ENCODE data around the gene DNAJC18.
A peak's percentile ranks its signal among the peaks of the same experiment; 100 is the strongest.
"Not testable (repeated sequence)": the region's sequence is repeated elsewhere in the genome, so short reads cannot be mapped to it uniquely, and the experiment has no call there.

The DNAJC18 gene

DNA sequence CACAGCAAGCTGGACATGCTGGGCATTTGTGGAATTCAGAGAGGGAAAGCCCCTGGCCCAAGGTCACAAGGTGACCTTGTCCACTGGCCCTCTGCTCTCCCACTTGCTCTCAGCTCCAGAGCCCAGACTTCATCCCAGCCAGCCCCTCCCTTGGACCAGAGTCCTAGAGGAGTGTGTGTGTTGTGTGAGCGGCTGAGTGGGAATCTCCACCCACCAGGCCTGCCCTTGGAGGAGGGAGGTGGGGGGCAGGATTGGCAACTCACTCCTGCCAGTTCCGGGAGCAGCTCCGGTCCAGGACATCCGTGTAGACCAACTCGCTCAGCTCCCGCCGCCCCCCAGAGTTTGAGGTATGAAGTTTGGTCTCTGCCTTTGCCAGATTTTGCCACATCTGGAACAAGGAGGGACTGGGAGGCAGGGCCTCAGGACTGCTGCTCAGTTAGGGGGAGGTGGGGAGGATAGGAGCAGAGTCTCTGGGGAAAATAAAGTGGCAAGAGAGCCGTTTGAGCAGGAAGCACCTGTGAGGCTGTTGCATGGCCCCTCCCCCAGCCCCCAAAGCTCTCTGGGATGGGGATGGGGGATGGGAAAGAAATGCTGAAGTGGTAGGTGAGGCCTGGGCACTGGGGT lies 51.0 kb downstream of the DNAJC18 start:
- Mint-ChIP-seq H3K4me1 (ENCODE audit: low read depth) (peaks cover 64% of the 10 kb centered on the region), H3K9me3 (no peaks in the 10 kb centered on the region), H3K4me3 (peak overlapping the region; percentile 100), H3K27ac (peak overlapping the region; percentile 69), H3K27me3 (ENCODE audit: low read depth) (no peaks in the 10 kb centered on the region), H3K36me3 (ENCODE audit: low read depth) (peaks cover 20% of the 10 kb centered on the region)
- no peak for DNase-seq (ENCODE audit: low spot score)

DNA sequence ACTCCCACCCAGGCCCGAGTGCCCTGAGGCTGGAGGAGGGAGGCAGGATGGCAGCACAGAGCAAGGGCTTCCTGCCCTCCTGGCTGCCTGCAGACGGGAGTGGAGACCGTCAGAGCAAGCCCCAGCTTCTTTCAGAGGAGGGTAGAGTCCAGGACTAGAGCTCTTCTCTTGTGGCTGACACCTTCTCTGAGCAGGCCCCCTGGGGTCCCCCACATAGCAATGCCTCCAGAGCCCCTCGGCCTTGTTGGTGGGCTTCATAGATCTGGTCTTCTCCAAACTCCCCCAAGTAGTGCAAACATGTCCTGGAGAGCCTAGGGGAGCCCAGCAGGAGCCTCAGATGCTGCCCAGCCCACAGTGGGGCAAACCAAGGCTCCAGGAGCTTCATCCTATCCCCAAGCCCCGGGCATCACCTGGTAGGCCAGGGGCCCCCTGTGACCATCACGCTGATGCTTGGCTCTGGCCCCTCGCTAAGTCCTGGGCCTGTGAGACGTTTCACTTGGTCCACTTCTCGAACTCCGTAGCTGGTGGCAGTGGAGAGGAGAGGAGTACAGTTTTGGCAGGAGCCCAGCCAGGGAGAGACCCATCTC lies 51.6 kb downstream of the DNAJC18 start:
- peak overlapping the region; percentile 100 for H3K4me3 Mint-ChIP-seq
- H3K4me1 Mint-ChIP-seq (ENCODE audit: low read depth): peaks cover 60% of the 10 kb centered on the region
- peaks cover 18% of the 10 kb centered on the region for H3K36me3 Mint-ChIP-seq (ENCODE audit: low read depth)
- no peaks in the 10 kb centered on the region for H3K9me3 Mint-ChIP-seq
- DNase-seq (ENCODE audit: low spot score): no peak
- H3K27ac Mint-ChIP-seq: peak overlapping the region; percentile 69
- no peaks in the 10 kb centered on the region for H3K27me3 Mint-ChIP-seq (ENCODE audit: low read depth)

DNA sequence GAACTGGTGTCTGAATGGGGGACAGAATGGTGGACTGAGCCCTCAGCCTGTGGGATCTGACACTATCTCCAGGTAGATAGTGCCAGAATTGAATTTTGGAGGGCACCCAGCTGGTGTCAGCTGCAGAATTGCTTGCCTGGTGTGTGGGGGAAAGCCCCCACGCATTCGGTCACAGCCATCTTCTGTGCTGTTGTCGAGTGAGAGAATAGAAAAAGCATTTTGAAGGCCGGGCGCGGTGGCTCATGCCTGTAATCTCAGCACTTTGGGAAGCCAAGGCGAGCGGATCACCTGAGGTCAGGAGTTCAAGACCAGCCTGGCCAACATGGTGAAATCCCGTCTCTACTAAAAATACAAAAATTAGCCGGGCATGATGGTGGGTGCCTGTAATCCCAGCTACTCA lies 52.4 kb downstream of the DNAJC18 start:
- DNase-seq (ENCODE audit: low spot score); H3K27me3 Mint-ChIP-seq (ENCODE audit: low read depth): not testable (repeated sequence)

GRCh38 chr5:139386050-139386438 lies 53.3 kb downstream of the DNAJC18 start:
- no peaks in the 10 kb centered on the region for H3K9me3 Mint-ChIP-seq
- peaks cover 52% of the 10 kb centered on the region for H3K4me1 Mint-ChIP-seq (ENCODE audit: low read depth)
- peak overlapping the region; percentile 84 for H3K4me3 Mint-ChIP-seq
- DNase-seq (ENCODE audit: low spot score): no peak
- H3K36me3 Mint-ChIP-seq (ENCODE audit: low read depth): peaks cover 13% of the 10 kb centered on the region
- H3K27ac Mint-ChIP-seq: peak overlapping the region; percentile 70
- H3K27me3 Mint-ChIP-seq (ENCODE audit: low read depth): no peaks in the 10 kb centered on the region

More for the DNA sequence above, 52.4 kb downstream of the DNAJC18 start:
- Mint-ChIP-seq H3K27ac (peak overlapping the region; percentile 70), H3K4me1 (ENCODE audit: low read depth) (peaks cover 60% of the 10 kb centered on the region), H3K4me3 (peak overlapping the region; percentile 100), H3K36me3 (ENCODE audit: low read depth) (peaks cover 17% of the 10 kb centered on the region)
- not testable (repeated sequence) for H3K9me3 Mint-ChIP-seq

GRCh38 chr5:139385061-139386049 lies 54.0 kb downstream of the DNAJC18 start:
- Mint-ChIP-seq H3K27ac (peak overlapping the region; percentile 95), H3K4me1 (ENCODE audit: low read depth) (peaks cover 45% of the 10 kb centered on the region), H3K36me3 (ENCODE audit: low read depth) (peaks cover 13% of the 10 kb centered on the region), H3K27me3 (ENCODE audit: low read depth) (no peaks in the 10 kb centered on the region), H3K9me3 (no peaks in the 10 kb centered on the region), H3K4me3 (peak overlapping the region; percentile 84)
- DNase-seq (ENCODE audit: low spot score): no peak

DNA sequence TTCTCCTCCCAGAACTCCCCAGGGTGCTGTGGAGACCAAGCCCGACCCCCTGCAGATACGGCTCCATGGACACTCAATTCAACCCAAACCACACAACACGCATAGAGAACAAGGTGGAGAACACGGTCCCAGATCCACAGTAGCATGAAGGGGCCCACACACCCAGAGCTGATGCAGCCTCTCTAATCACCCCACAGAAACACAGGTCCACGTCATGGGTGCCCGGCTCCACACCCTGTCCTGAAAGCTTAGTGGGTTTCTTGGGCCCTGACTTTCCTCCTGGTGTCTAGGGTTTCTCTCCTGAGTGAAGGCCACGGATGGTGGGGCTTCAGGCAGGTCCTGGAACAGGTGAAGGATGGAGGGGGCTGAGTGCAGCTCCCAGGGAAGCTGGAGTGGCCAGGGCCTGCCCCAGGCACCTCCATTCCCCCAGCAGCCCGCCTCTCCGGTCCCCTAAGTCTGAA lies 54.7 kb downstream of the DNAJC18 start:
- peaks cover 12% of the 10 kb centered on the region for H3K36me3 Mint-ChIP-seq (ENCODE audit: low read depth)
- H3K4me1 Mint-ChIP-seq (ENCODE audit: low read depth): peaks cover 38% of the 10 kb centered on the region
- no peaks in the 10 kb centered on the region for H3K27me3 Mint-ChIP-seq (ENCODE audit: low read depth)
- no peak for DNase-seq (ENCODE audit: low spot score)
- no peaks in the 10 kb centered on the region for H3K9me3 Mint-ChIP-seq
- peak overlapping the region; percentile 84 for H3K4me3 Mint-ChIP-seq
- peak overlapping the region; percentile 95 for H3K27ac Mint-ChIP-seq

DNA sequence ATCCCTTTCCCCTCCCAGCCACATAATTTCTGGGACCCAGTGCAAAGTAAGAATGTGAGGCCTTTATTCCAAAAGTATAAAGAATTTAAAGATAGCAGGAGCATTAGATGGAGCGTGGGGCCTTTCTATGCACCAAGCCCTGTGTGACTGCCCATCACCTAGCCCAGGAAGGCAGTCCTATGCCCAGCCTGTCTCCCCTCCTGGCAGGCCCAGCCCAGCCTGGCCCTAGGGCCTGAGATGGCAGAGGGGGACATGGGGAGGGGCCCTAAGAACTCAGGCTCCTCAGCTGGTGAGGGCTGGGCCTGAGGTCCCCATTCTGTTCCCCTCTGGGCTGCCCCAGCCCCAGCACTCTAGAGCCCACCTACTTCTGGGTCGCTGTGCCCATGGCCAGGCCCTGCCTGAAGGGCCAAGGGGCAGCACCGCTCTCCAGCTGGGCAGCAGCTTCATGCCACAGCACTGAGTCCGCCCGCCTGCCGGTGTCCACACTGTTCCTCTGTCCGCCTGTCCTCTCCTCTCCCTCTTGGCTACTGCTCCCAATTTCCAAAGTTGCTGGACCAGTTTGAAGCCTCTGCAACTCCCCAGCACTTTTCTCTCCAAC lies 55.2 kb downstream of the DNAJC18 start:
- no peak for DNase-seq (ENCODE audit: low spot score)
- Mint-ChIP-seq H3K27ac (peak overlapping the region; percentile 95), H3K9me3 (no peaks in the 10 kb centered on the region), H3K36me3 (ENCODE audit: low read depth) (peaks cover 9% of the 10 kb centered on the region), H3K4me3 (peak overlapping the region; percentile 84), H3K4me1 (ENCODE audit: low read depth) (peaks cover 35% of the 10 kb centered on the region), H3K27me3 (ENCODE audit: low read depth) (no peaks in the 10 kb centered on the region)

DNA sequence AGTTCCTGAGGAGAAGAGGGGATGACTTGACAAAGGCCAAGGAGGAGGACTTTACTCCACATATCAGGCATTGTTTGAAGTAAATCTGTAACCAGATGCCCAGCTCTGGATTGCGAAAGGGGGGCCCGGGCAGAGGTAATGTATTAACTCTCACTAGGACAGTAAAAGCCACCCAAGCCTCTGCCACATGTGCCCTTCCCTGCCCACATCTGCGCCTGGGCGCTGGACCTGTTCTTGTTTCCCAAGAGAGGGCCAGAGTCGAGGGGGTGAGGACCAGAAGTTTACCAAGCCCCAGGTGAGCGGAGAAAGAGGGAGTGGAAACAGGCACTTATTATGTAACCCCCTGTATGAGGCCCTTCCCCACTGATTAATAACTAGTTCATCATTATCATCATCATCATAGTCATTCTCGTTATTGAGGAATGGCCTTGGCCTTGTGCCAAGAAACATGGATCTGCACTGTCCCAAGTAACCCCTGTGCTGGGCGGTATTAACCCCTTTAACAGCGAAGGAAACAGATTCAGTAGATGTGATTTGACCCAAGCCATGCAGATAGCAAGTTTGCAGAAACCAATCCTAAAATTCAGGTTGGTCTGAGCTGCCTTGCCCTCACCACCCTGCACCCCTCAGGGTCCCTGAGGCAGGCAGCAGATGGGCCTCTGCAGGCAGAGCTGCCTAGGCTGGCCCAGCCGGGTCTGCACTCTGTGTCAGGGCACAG lies 55.9 kb downstream of the DNAJC18 start, which contains the start of gene SLC23A1:
Gene SLC23A1, minus strand, starts transcription at position 23 of the 718 bp plus-strand sequence. CDS start 44 bp downstream, outside the sequence.
- H3K27me3 Mint-ChIP-seq (ENCODE audit: low read depth): no peaks in the 10 kb centered on the region
- DNase-seq (ENCODE audit: low spot score): no peak
- H3K36me3 Mint-ChIP-seq (ENCODE audit: low read depth): peaks cover 8% of the 10 kb centered on the region
- no peaks in the 10 kb centered on the region for H3K9me3 Mint-ChIP-seq
- peaks cover 36% of the 10 kb centered on the region for H3K4me1 Mint-ChIP-seq (ENCODE audit: low read depth)
- peak within 1 kb of the TSS; percentile 95 for H3K27ac Mint-ChIP-seq
- no peak within 1 kb of the TSS for H3K4me3 Mint-ChIP-seq

DNA sequence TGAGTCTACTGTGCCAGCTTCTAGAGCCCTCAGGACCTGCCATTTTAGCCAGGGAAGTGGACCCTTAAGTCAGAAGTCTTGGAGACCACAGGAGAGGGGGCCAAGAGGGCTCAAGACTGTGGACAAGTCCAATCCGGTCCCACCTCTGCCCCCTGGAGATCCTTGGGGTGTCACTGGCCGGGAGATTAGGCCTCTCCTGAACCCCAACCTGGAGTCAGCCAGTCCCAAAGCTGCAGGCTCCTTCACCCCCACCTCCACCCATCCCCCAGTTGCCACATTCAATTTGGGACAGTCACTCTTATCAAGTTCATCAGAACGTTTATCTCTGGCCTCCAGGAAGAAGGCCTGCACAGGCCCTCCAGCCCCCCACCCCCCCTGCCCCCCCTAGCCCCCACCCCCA lies 56.5 kb downstream of the DNAJC18 start:
- no peak for DNase-seq (ENCODE audit: low spot score)
- Mint-ChIP-seq H3K4me1 (ENCODE audit: low read depth) (peaks cover 31% of the 10 kb centered on the region), H3K36me3 (ENCODE audit: low read depth) (peaks cover 3% of the 10 kb centered on the region), H3K4me3 (no peak overlapping the region), H3K9me3 (no peaks in the 10 kb centered on the region), H3K27me3 (ENCODE audit: low read depth) (no peaks in the 10 kb centered on the region), H3K27ac (no peak overlapping the region)

DNA sequence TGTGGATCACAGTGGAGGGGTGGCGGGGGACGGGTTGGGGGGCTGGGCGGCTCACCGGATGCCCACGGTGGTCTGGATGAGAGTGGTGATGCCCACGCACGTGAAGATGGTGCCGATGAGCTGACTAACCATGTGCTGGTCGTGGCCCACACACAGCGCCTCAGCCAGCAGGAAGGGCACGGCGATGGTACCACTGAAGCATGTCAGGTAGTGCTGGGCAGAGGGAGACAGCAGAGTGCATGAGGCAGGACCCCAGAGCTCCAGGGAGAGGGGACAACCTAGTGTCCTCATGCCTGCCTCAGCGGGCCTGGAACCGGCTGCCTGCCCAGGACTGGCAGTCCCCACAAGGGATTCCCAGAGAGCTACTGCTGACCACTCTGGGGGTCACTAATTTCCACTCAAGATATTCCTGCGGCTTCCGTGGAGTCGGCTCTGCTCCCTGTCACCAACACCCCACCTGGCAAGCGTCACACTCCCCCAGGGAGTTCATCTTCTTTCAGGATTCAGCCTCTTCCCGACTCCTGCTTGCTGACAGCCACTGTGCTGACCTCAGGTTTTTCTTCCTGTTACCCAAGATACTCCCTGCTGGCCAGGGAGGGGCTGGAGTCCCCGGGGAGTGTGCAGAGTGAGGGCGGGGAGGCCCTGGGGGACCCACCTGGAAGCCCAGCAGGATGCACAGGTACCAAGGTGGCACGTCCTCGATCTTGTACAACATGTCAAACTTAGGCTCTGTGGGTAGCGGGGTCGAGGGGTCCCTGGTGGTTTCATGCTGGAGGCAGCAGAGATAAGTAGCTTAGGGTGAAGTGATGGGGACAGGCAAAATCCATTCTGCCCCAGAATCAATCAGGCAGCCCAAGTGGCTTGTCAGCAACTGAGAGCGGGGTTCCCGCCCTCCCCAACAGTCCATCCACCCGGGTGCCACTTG lies 57.2 kb downstream of the DNAJC18 start:
- Mint-ChIP-seq H3K4me1 (ENCODE audit: low read depth) (peaks cover 31% of the 10 kb centered on the region), H3K27me3 (ENCODE audit: low read depth) (no peaks in the 10 kb centered on the region), H3K27ac (no peak overlapping the region)

GRCh38 chr5:139379626-139380449 lies 59.5 kb downstream of the DNAJC18 start:
- peaks cover 12% of the 10 kb centered on the region for H3K4me1 Mint-ChIP-seq (ENCODE audit: low read depth)
- H3K27ac Mint-ChIP-seq: peak overlapping the region; percentile 7
- no peaks in the 10 kb centered on the region for H3K27me3 Mint-ChIP-seq (ENCODE audit: low read depth)
- H3K9me3 Mint-ChIP-seq: no peaks in the 10 kb centered on the region
- H3K36me3 Mint-ChIP-seq (ENCODE audit: low read depth): peaks cover 8% of the 10 kb centered on the region
- no peak for DNase-seq (ENCODE audit: low spot score)
- H3K4me3 Mint-ChIP-seq: no peak overlapping the region

More for the DNA sequence above, 57.2 kb downstream of the DNAJC18 start:
- DNase-seq (ENCODE audit: low spot score): no peak
- Mint-ChIP-seq H3K36me3 (ENCODE audit: low read depth) (peaks cover 7% of the 10 kb centered on the region), H3K4me3 (no peak overlapping the region), H3K9me3 (no peaks in the 10 kb centered on the region)

DNA sequence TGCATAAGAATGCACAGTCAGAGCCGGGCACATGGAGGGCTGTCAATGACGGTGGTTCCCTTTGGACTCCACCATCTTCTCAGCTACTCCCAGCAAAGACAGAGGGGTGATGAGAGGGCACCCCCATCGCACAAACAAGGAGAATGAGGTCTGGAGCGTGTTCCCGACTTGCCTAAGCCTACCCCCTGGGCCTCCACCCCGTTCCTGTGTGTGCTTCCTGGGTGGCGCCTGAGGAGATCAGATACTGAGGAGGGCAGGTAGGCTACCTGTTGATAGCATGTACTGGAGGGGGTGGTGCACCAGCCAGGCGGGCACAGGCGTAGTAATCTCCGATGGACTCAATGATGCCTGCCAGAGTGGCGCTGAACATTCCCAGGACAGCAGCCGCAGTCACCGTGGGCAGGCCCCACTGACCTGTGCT lies 60.4 kb downstream of the DNAJC18 start:
- Mint-ChIP-seq H3K4me3 (no peak overlapping the region), H3K4me1 (ENCODE audit: low read depth) (peaks cover 5% of the 10 kb centered on the region), H3K36me3 (ENCODE audit: low read depth) (peaks cover 9% of the 10 kb centered on the region), H3K27ac (no peak overlapping the region), H3K27me3 (ENCODE audit: low read depth) (no peaks in the 10 kb centered on the region), H3K9me3 (no peaks in the 10 kb centered on the region)
- DNase-seq (ENCODE audit: low spot score): no peak

Data from T-helper 2 cell treated with Interferon-gamma antibody and Interleukin-4, amounts not matched to agents 5 μg/mL and 100 μg/mL, for 36 hours (primary cell).